HepG2 (cell line): ENCODE measurements around the gene MYADML2. TPM values are rescaled to one million over a fixed set of nuclear protein-coding genes. Genes with fewer than 3 reads are reported as not detected.
A peak's percentile ranks its signal among the peaks of the same experiment; 100 is the strongest.

Experiments used
- FOXK1 ChIP-seq: sonication (generic); formaldehyde crosslinking; IDR thresholded peaks from 2 replicates; pipeline ENCODE4 v1.4.0; 2020; ENCODE audit warnings: low read depth, missing genetic modification reagents, borderline replicate concordance
- FOXM1 ChIP-seq: sonication (generic); formaldehyde crosslinking; IDR thresholded peaks from 2 replicates; pipeline ENCODE4 v1.5.0; 2020; ENCODE audit warnings: missing genetic modification reagents
- FOXO1 ChIP-seq: sonication (generic); formaldehyde crosslinking; IDR thresholded peaks from 2 replicates; pipeline ENCODE4 v1.4.0; 2020; ENCODE audit warnings: missing genetic modification reagents
- FOXP1 ChIP-seq, 2 experiments: fragments of 450-650 bp in 1 of 2; IDR thresholded peaks; 2 replicates each; pipeline ENCODE4 v1.6.1; 2017 to 2018; ENCODE audit warnings: antibody characterized with exemption in 1 of 2
- HHEX ChIP-seq: IDR thresholded peaks from 2 replicates; pipeline ENCODE4 v1.6.1; 2016; ENCODE audit warnings: control low read depth
- KIAA2018 ChIP-seq: sonication (generic); formaldehyde crosslinking; IDR thresholded peaks from 2 replicates; pipeline ENCODE4 v1.5.0; 2020; ENCODE audit warnings: mild to moderate bottlenecking, missing genetic modification reagents, borderline replicate concordance
- RBM22 ChIP-seq: fragments of 200-400 bp; formaldehyde crosslinking; optimal IDR thresholded peaks from 2 replicates; pipeline ENCODE3; 2017; ENCODE audit warnings: mild to moderate bottlenecking, low read length, moderate library complexity
- ZFAT ChIP-seq: sonication (generic); formaldehyde crosslinking; conservative IDR thresholded peaks from 2 replicates; pipeline ENCODE4 v1.8.1; 2023; ENCODE audit warnings: missing genetic modification reagents, inconsistent platforms
- ZNF224 ChIP-seq: sonication (generic); formaldehyde crosslinking; IDR thresholded peaks from 2 replicates; pipeline ENCODE4 v1.5.0; 2020; ENCODE audit warnings: mild to moderate bottlenecking, missing genetic modification reagents
- polyA plus RNA-seq, 8 experiments: library from polyadenylated mRNA; depleted of rRNA in 3 of 8; stranded (reverse) in 7 of 8; unstranded in 1 of 8; fragments of >200 nt; fragmentation: Illumina TruSeq in 4 of 8; extraction: Trizol in 4 of 8; gene quantifications; 2 replicates each; pipeline versions ENCODE4 v1.2.1 to v1.2.3, GENCODE V29; 2011 to 2016; ENCODE audit warnings: low read depth in 4 of 8, missing spikeins in 1 of 8, mixed read lengths in 1 of 8; ENCODE audit not compliant: insufficient read depth in 1 of 8
- total RNA-seq, 5 experiments: library from RNA; depleted of rRNA; stranded (reverse); fragments of >200 nt; fragmentation: Illumina TruSeq; extraction: Trizol; gene quantifications; 2 replicates each; pipeline ENCODE4 v1.2.3, GENCODE V29; 2016; ENCODE audit warnings: low read depth in 1 of 5
- TF ChIP-seq, protein P1 (sequence below): sonication (generic); formaldehyde crosslinking; IDR thresholded peaks from 2 replicates; pipeline ENCODE4 v1.5.1; 2020; ENCODE audit warnings: mild to moderate bottlenecking, moderate library complexity, missing genetic modification reagents
- TF ChIP-seq, protein P2 (sequence below): sonication (generic); formaldehyde crosslinking; IDR thresholded peaks from 2 replicates; pipeline ENCODE4 v1.4.0; 2020; ENCODE audit warnings: missing genetic modification reagents, borderline replicate concordance
- TF ChIP-seq, protein P3 (sequence below): IDR thresholded peaks from 2 replicates; pipeline ENCODE4 v1.6.1; 2018; ENCODE audit warnings: missing genetic modification reagents, mild to moderate bottlenecking, missing compliant biosample characterization
- TF ChIP-seq, protein P4 (sequence below): sonication (generic); formaldehyde crosslinking; IDR thresholded peaks from 2 replicates; pipeline ENCODE4 v1.8.1; 2023; ENCODE audit warnings: missing genetic modification reagents, inconsistent platforms, borderline replicate concordance

Gene MYADML2
- total and polyA plus RNA-seq, 2 of the 13 experiments (the other 11 are each of a cell fraction or from before 2014, with no cell fraction given) = not detected

- TF ChIP-seq KIAA2018 (CRISPR knock-in tag) (no peak), FOXM1 (CRISPR knock-in tag) (no peak), FOXK1 (CRISPR knock-in tag) (no peak), HHEX (no peak), ZNF224 (CRISPR knock-in tag) (no peak), FOXP1 (IDR thresholded peaks at IDR 0.05) (no peak), FOXP1 (CRISPR knock-in tag; IDR thresholded peaks at IDR 0.05) (no peak), FOXO1 (CRISPR knock-in tag) (no peak), ZFAT (CRISPR knock-in tag) (no peak), RBM22 (peak; percentile 84)
- TF ChIP-seq, protein P1, sequence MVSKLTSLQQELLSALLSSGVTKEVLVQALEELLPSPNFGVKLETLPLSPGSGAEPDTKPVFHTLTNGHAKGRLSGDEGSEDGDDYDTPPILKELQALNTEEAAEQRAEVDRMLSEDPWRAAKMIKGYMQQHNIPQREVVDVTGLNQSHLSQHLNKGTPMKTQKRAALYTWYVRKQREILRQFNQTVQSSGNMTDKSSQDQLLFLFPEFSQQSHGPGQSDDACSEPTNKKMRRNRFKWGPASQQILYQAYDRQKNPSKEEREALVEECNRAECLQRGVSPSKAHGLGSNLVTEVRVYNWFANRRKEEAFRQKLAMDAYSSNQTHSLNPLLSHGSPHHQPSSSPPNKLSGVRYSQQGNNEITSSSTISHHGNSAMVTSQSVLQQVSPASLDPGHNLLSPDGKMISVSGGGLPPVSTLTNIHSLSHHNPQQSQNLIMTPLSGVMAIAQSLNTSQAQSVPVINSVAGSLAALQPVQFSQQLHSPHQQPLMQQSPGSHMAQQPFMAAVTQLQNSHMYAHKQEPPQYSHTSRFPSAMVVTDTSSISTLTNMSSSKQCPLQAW (CRISPR knock-in tag) = no peak
- TF ChIP-seq, protein P2, sequence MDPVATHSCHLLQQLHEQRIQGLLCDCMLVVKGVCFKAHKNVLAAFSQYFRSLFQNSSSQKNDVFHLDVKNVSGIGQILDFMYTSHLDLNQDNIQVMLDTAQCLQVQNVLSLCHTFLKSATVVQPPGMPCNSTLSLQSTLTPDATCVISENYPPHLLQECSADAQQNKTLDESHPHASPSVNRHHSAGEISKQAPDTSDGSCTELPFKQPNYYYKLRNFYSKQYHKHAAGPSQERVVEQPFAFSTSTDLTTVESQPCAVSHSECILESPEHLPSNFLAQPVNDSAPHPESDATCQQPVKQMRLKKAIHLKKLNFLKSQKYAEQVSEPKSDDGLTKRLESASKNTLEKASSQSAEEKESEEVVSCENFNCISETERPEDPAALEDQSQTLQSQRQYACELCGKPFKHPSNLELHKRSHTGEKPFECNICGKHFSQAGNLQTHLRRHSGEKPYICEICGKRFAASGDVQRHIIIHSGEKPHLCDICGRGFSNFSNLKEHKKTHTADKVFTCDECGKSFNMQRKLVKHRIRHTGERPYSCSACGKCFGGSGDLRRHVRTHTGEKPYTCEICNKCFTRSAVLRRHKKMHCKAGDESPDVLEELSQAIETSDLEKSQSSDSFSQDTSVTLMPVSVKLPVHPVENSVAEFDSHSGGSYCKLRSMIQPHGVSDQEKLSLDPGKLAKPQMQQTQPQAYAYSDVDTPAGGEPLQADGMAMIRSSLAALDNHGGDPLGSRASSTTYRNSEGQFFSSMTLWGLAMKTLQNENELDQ = no peak
- TF ChIP-seq, protein P3, sequence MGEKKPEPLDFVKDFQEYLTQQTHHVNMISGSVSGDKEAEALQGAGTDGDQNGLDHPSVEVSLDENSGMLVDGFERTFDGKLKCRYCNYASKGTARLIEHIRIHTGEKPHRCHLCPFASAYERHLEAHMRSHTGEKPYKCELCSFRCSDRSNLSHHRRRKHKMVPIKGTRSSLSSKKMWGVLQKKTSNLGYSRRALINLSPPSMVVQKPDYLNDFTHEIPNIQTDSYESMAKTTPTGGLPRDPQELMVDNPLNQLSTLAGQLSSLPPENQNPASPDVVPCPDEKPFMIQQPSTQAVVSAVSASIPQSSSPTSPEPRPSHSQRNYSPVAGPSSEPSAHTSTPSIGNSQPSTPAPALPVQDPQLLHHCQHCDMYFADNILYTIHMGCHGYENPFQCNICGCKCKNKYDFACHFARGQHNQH (CRISPR knock-in tag) = 0 out of 2 replicates have a peak, but pooled peaks have one; percentile 10
- TF ChIP-seq, protein P4, sequence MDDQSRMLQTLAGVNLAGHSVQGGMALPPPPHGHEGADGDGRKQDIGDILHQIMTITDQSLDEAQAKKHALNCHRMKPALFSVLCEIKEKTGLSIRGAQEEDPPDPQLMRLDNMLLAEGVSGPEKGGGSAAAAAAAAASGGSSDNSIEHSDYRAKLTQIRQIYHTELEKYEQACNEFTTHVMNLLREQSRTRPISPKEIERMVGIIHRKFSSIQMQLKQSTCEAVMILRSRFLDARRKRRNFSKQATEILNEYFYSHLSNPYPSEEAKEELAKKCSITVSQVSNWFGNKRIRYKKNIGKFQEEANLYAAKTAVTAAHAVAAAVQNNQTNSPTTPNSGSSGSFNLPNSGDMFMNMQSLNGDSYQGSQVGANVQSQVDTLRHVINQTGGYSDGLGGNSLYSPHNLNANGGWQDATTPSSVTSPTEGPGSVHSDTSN (CRISPR knock-in tag) = no peak
Measured at GRCh38 chr17:81931557-81932332, 15.3 kb downstream of the MYADML2 start (continued).
